SKM-1 treated with dmso at 0.1 percent for 144 hours (cell line): Measurements from ENCODE around the gene C2orf49.

Source experiments
- DNase-seq: peaks from one replicate; lab custom pipeline; 2025; ENCODE audit not compliant: unreplicated experiment; lab: John Stamatoyannopoulos, UW

The C2orf49 gene

GRCh38 chr2:105361102-105361889, 24.0 kb downstream of the C2orf49 start:
- DNase-seq = no peak

GRCh38 chr2:105362862-105363591, 25.7 kb downstream of the C2orf49 start:
- no peak for DNase-seq

GRCh38 chr2:105364436-105365139, 27.2 kb downstream of the C2orf49 start:
- DNase-seq = no peak

- no peak for DNase-seq
Measured at GRCh38 chr2:105365206-105365605, 27.9 kb downstream of the C2orf49 start.

GRCh38 chr2:105368759-105369408, 31.5 kb downstream of the C2orf49 start:
- DNase-seq = no peak

GRCh38 chr2:105369777-105370690, 32.7 kb downstream of the C2orf49 start:
- peak; percentile 84 for DNase-seq

GRCh38 chr2:105371156-105371555, 33.8 kb downstream of the C2orf49 start:
- DNase-seq = no peak

- DNase-seq = no peak
Measured at GRCh38 chr2:105371810-105372209, 34.5 kb downstream of the C2orf49 start.

- no peak for DNase-seq
Measured at GRCh38 chr2:105373344-105373781, 36.0 kb downstream of the C2orf49 start.

- DNase-seq = no peak
Measured at GRCh38 chr2:105373895-105374401, 36.6 kb downstream of the C2orf49 start.

GRCh38 chr2:105375001-105375561, 37.7 kb downstream of the C2orf49 start:
- no peak for DNase-seq

- DNase-seq = no peak
Measured at GRCh38 chr2:105376010-105376409, 38.7 kb downstream of the C2orf49 start.

GRCh38 chr2:105376789-105377240, 39.5 kb downstream of the C2orf49 start:
- DNase-seq = no peak

- no peak for DNase-seq
Measured at GRCh38 chr2:105377871-105378270, 40.5 kb downstream of the C2orf49 start.

GRCh38 chr2:105378276-105378840, 41.0 kb downstream of the C2orf49 start:
- DNase-seq = no peak

- DNase-seq = no peak
Measured at GRCh38 chr2:105378921-105379383, 41.6 kb downstream of the C2orf49 start.

- peak; percentile 79 for DNase-seq
Measured at GRCh38 chr2:105379741-105380186, 42.4 kb downstream of the C2orf49 start.

GRCh38 chr2:105380432-105381100, 43.2 kb downstream of the C2orf49 start:
- DNase-seq = no peak
